Melanocyte of skin (primary cell): Measurements from ENCODE around the gene SPCS2. TPM values are rescaled to one million over a fixed set of nuclear protein-coding genes. Genes with fewer than 3 reads are reported as not detected.

ENCODE experiments used
- small RNA-seq, 2 donors: library from RNA; depleted of rRNA; stranded (forward); fragments of <200 nt; gene quantifications; one replicate each; pipeline ENCODE3, GENCODE V24; 2012
- total RNA-seq, 2 donors: library from RNA; depleted of rRNA; stranded (reverse); fragments of >200 nt; gene quantifications; 2 replicates each; pipeline ENCODE4 v1.2.3, GENCODE V29; 2012

SPCS2 gene
- 10 to 100 TPM in 1 of 2 donors, 1 to 10 TPM in 1; 9.3 to 56.6 TPM for total RNA-seq

GRCh38 chr11:74948898-74949752 is at the start of gene SPCS2, which contains the start of gene XRRA1:
Gene SPCS2 (plus strand): TSS chr11:74949266. CDS start chr11:74949286, 20 bp downstream.
Gene XRRA1 (minus strand): TSS chr11:74949091. CDS start chr11:74940878, 8,213 bp downstream.

GRCh38 chr11:74988541-74989259 is 39.6 kb downstream of the SPCS2 start, which contains the start of gene NEU3:
Gene NEU3 (plus strand): TSS chr11:74988933. CDS start chr11:74989061, 128 bp downstream.

Small RNAs within 50 kb of the gene (small RNA-seq; reads per million reads assigned to genes)
- 0.04 to 0.06 reads per million in 2 donors for gene RNU6-216P

Other genes starting within 250 kb of the SPCS2 start
- gene CHRDL2, start 217.8 kb upstream of the SPCS2 start, total RNA-seq = not detected
- 10 to 100 TPM; 25.1 to 26.0 TPM for gene RNF169, start 200.4 kb upstream of the SPCS2 start, total RNA-seq
- gene XRRA1, start 175 bp upstream of the SPCS2 start, total RNA-seq = 10 to 100 TPM in 1 of 2 donors, 1 to 10 TPM in 1; 7.9 to 14.3 TPM
- 10 to 100 TPM; 17.9 to 25.6 TPM for gene NEU3, start 39.7 kb downstream of the SPCS2 start, total RNA-seq
- under 1 TPM; under 0.01 TPM for gene OR2AT4, start 147.6 kb downstream of the SPCS2 start, total RNA-seq
- gene SLCO2B1, start 201.8 kb downstream of the SPCS2 start, total RNA-seq = 10 to 100 TPM in 1 of 2 donors, 1 to 10 TPM in 1; 5.3 to 86.4 TPM